ENCODE results near the gene SRMS.

Gene SRMS

GRCh38 chr20:63547725-63548480 lies at the start of gene SRMS:
Gene SRMS (minus strand): TSS chr20:63547749. CDS start chr20:63547463, 286 bp downstream.
- DNase-seq = no peak

GRCh38 chr20:63596423-63596822 lies 48.9 kb upstream of the SRMS start:
- DNase-seq = no peak

- no peak for DNase-seq
Measured at GRCh38 chr20:63595416-63596127, 48.0 kb upstream of the SRMS start.

GRCh38 chr20:63594043-63594561 lies 46.6 kb upstream of the SRMS start:
- DNase-seq = no peak

GRCh38 chr20:63592661-63593060 lies 45.1 kb upstream of the SRMS start:
- DNase-seq = no peak

- DNase-seq = no peak
Measured at GRCh38 chr20:63591786-63592355, 44.3 kb upstream of the SRMS start.

GRCh38 chr20:63591147-63591533 lies 43.6 kb upstream of the SRMS start:
- no peak for DNase-seq

- DNase-seq = no peak
Measured at GRCh38 chr20:63590218-63591146, 42.9 kb upstream of the SRMS start.

- DNase-seq = no peak
Measured at GRCh38 chr20:63589261-63590217, 42.0 kb upstream of the SRMS start.

- no peak for DNase-seq
Measured at GRCh38 chr20:63588641-63589041, 41.1 kb upstream of the SRMS start.

GRCh38 chr20:63587776-63588591 lies 40.4 kb upstream of the SRMS start:
- DNase-seq = no peak

- no peak for DNase-seq
Measured at GRCh38 chr20:63587256-63587655, 39.7 kb upstream of the SRMS start.

GRCh38 chr20:63586797-63587196 lies 39.2 kb upstream of the SRMS start:
- no peak for DNase-seq

- no peak for DNase-seq
Measured at GRCh38 chr20:63585616-63586565, 38.3 kb upstream of the SRMS start.

GRCh38 chr20:63582382-63583063 lies 35.0 kb upstream of the SRMS start:
- no peak for DNase-seq

GRCh38 chr20:63580796-63581461 lies 33.4 kb upstream of the SRMS start:
- peak; percentile 16 for DNase-seq

- no peak for DNase-seq
Measured at GRCh38 chr20:63579017-63579694, 31.6 kb upstream of the SRMS start.
